NCI-H1417 (cell line): ENCODE measurements around the gene OXSR1.
"Not testable (repeated sequence)": the region's sequence is repeated elsewhere in the genome, so short reads cannot be mapped to it uniquely, and the experiment has no call there.

ENCODE experiments used
- DNase-seq, 3 experiments: peaks; one replicate each; lab custom pipeline; 2025; lab: John Stamatoyannopoulos, UW

OXSR1 gene

DNA sequence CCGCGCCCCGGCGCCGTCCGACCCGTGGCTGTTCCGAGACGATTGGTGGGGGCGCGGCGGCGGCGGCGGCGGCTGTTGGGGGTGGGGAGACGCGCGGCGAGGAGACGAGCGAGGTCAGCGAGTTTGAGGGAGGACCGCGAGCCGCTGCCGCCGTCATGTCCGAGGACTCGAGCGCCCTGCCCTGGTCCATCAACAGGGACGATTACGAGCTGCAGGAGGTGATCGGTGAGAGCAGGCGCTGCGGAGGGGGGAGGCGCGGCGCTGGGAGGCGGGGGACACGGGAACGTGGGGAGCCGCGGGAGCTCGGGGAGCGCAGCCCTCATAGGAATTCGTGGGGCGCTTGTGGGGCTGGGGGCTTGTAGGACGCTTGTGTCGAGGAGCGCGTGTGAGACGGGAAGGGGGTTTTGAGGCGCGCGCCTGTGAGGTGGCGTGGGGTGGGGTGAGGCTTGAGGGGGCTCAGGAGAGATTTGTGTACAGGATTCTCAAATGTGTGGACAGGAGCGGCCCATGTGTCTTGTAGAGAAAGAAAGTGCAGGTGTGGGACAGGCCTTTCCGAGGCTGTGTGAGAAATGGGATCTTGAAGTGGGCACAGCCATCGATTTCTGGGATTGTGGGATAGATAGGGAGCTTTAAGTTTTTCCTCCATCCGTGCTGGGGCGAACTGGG lies 518 bp downstream of the OXSR1 start:
- DNase-seq, result peak in 1 of 3 experiments; percentile 58

DNA sequence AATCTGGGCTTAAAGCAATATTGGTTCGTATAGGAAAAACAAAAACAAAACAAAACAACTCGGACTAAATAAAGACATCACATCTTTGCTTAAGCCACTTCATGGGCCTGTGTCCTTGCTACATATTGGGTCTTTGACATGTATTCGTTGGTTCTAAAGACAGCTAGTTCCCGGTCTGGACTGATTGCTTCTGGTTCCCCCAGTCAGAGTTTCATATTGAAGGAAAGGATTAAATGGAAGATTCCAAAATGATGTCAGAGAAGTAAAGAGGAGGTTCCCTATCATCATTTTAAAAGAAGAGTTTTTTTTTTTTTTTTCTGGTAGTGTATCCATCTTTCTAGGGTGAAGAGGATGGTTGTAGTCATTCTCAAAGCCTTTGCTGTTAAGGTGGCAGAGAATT lies 2.3 kb downstream of the OXSR1 start:
- DNase-seq, result no peak

DNA sequence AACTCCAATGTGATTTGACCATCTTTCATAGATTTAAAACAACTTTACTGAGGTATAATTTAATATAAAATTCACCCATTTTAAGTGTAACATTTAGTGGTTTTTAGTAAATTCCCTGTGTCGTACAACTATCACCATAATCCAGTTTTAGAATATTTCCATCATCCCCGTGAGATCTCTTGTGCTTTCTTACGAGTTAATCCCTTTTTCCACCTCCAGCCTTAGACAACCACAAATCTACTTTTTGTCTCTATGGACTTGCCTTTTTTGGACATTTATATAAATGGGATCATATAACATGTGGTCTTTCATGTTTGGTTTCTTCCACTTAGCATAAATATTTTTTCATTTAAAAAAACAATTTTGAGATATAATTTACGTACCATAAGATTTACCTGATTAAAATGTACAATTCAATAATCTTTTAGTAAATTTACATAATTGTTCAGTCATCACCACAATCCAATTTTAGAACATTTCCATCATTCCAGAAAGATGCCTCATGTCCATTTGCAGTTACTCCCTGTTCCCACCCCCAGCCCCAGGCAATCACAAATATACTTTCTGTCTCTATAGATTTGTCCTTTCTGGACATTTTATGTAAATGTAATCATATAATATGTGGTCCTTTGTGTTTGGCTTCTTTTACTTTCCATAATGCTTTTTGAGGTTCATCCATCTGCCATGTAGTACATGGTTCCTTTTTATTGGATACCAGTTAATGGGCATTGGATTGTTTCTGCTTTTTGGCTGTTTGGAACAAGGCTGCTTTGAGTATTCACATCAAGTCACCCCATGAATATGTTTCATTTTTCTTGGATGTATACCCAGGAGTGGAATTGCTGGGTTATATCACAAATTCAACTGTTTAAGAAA lies 3.1 kb downstream of the OXSR1 start:
- DNase-seq, result no peak

DNA sequence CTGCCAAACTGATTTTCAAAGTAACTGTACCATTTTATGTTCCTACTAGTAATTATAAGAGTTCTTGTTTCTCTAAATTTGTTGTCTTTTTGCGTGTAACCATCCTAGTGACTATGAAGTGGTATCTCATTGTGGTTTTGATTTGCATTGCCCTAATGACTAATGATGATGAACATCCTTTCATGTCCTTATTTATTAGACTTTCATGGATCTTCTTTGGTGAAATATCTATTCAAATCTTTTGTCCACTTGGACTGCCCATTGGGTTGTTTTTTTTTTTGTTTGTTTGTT lies 3.6 kb downstream of the OXSR1 start:
- DNase-seq, result no peak

DNA sequence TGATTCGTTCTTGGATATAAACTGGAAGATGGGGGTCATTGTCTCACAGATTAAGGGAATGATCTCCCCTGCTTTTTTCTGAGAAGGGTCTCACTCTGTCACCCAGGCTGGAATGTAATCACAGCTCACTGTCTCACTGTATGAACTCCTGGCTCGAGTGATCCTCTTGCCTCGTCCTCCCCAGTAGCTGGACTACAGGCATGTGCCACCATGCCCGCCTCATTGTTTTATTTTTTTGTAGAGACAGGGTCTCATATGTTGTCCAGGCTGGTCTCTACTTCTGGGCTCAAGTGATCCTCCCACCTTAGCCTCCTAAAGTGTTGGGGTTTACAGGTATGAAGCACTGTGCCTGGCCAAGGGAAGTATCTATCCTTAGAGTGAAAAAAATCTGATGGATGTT lies 5.4 kb downstream of the OXSR1 start:
- DNase-seq, result no peak

DNA sequence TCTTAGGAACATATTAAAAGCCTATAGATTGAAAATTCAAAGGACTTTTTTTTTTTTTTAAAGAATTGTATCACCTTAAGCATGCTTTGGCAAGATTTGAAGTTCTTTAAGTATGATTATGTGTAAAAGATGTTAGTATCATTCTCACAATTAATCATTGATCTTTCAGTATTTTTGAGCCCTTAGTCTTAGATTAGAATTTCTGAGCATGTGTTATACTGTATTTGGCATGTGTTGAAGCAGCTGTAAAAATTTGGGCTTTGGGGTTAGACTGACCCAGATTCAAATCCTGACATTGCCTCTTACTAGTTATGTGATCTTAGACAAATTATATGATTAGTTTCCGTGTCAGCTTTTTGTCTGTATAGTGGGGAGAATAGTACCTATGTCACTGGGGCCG lies 6.3 kb downstream of the OXSR1 start:
- no peak for DNase-seq

DNA sequence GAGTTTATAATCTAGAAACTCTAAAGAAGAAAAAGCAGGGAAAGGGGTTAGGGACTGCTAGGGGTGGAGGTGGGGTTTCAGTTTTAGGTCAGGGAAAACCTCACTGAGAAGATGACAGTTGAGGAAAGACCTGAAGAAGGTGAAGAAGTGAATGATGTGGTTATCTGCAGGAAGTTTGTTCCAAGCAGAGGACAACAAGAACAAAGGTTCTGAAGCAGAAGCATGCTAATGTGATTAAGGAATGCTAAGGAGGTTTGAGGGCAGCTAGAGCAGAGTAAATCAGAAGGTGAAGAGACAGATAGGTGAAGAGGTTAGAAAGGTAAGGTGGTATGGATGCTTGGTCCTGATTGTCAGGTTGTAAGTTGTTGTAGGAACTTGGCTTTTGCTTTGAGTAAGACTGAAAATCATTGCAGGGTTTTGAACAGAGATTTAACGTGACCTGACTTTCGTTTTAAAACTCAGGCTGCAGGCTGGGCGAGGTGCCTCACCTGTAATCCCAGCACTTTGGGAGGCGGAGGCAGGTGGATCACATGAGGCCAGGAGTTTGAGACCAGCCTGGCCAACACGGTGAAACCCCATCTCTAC lies 8.6 kb downstream of the OXSR1 start:
- no peak for DNase-seq

DNA sequence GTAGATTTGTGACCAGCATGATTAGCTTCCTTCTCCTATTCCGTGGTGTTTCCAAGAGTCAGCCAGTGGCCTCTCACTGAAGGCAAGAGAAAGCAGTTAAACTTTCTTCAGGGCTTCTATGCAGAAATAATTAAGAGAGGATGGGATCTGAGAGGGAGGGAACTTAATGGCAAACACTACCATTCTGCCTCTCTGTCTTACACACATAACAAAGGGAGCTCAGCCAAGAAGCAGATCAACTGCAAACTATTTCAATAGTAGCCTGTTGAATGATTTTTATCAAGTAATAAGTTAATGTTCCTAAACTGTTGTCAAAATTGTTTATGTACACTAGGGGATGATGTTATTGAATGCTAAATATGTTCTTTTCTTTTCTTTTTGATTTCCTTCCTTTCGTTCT lies 11.8 kb downstream of the OXSR1 start:
- no peak for DNase-seq

DNA sequence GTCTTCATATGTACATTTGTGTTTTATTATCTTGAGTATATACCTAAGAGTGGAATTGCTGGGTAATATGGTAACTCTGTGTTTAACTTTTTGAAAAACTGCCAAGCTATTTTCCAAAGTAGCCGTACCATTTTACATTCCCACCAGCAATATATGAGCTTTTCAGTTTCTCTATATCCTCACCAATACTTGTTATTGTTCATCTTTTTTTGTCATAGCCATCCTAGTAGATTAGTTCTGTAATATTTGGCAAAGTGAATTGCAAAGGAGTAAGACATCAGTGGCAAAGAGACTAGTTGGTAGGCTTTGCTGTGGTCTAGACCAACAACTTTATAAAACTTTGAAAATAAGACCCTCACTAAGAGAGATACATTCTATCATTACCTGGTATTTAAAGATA lies 21.4 kb downstream of the OXSR1 start:
- DNase-seq, result no peak

DNA sequence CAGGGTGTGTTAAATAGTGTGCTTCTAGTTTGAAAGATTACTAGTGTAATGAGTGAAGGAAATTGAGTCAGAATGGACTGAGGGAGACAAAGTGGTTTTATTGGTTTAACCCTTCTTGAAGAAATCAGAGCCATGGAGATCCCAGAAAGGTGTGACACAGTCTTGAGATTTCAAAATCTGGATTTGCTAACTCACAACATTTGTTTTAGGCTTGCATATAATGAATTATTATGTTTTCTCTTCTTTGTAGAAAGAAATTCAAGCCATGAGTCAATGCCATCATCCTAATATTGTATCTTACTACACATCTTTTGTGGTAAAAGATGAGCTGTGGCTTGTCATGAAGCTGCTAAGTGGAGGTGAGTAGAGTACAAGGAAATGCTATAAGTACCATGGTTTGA lies 25.1 kb downstream of the OXSR1 start:
- DNase-seq, result no peak

DNA sequence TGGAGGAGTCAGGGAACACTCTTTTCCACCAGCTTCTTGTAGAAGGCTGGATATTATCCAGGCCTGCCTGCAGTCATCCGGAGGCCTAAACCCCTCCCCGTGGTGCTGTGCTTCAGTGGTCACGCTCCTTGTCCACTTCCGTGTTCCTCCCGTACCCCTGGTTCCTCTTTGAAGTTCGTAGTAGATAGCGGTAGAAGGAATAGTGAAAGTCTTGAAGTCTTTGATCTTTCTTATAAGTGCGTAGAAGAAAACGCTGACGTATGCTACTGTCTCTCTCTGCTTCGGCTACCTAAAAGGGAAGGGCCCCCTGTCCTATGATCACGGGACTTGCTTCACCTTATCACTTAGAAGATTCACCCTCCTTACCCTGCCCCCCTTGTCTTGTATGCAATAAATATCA lies 37.6 kb downstream of the OXSR1 start:
- DNase-seq, result not testable (repeated sequence)

DNA sequence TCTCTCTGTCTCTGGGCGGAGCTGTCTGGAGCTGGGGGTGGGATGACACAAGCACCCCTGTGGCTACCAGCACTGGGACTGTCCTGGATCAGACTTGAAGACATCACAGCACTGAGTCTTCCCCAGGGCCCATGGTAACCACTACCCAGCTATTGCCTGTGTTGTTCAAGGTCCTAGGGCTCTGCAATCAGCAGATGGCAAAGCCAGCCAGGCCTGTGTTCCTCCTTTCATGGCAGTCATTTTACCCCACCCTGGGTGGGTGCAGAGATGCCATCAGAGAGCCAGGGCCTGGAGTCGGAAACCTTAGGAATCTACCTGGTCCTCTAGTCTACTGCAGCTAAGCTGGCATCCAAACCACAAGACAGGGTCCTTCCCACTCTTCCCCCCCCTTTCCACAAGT lies 38.4 kb downstream of the OXSR1 start:
- DNase-seq, result no peak

DNA sequence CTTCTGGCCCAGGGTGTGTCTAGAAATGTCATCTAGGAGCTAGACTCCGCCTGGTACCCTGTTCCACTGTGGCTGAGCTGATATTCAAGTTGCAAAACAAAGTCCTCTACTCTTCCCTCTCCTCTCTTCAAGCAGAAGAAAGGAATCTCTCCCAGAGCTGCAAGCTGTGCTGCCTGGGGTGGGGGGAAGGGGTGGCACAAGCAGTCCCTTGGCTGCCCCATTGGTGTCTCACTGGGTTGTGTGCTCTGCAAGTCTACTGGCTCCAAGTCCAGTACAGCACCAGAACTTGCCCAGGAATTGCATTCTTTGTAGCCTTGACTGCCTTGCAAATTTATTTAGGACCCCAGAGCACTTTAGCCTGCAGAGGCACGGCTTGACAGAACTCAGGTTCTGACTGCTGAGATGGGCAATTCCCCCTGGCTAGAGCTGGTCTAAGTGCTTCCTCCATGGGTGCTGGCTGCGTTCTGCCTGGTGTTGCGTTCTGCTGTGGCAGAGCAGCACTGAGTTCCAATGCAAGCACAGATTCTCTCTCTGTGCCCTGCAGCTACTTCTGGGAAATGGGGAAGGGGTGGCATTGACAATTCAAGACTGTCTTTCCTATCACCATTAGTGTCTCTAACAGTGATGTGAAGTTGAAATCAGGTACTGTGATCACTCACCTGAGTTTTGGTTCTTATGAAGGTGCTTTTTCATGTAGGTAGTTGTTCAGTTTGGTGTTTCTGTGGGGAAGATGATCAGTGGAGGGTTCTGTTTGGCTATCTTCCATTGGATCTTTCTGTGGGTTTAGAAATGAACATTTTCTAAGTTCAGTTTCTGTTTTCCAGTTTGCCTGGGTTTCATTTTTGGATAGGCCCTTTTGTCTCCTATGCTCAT lies 39.5 kb downstream of the OXSR1 start:
- DNase-seq, result no peak

DNA sequence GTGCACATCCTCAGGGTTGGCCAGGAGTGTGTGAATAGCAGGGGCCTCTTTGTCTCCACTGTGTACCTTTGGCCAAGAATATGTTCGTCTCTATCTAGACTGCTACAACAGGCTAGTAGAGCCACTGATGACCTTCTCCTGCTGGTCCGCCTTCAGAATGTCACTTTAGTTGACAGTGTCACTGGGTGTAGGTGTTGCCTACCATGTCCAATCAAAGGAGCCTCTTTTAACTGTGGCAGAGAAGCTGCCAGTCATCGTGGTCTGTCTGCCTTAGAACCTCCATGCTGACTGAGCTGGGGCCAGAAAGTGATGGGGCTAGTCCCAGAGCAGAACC lies 40.1 kb downstream of the OXSR1 start:
- no peak for DNase-seq

DNA sequence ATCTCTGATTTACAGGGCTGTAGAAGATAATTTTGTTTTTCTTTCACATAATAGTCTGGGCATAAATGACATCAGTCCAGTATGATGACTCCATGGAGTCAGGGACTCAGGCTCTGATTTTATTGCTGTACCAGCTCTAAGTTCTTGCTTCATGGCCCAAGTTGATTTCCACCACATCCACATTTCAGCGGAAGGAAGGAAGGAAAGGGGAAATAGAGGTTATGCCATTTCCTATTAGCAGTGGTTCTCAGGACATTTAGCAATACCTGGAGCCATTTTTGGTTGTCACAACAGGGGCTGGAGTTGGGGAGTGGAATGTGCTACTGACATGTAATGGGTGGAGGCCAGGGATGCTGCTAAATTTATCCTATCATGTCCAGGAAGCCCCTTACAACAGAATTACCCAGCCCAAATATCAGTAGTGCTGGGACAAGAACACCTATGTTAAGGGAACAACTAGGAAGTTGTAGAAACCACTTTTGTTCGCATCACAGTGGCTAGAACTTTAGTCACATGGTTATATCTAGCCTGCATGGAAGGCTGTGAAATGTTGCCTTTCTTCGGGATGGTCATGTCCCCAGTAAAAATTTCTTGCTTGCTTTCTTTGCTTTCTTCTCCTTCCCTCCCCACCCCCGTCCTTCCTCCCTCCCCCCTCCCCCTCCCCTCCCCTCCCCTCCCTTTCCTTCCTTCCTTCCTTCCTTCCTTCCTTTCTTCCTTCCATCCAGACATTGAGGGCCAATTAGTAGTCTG lies 42.1 kb downstream of the OXSR1 start:
- DNase-seq, result no peak

DNA sequence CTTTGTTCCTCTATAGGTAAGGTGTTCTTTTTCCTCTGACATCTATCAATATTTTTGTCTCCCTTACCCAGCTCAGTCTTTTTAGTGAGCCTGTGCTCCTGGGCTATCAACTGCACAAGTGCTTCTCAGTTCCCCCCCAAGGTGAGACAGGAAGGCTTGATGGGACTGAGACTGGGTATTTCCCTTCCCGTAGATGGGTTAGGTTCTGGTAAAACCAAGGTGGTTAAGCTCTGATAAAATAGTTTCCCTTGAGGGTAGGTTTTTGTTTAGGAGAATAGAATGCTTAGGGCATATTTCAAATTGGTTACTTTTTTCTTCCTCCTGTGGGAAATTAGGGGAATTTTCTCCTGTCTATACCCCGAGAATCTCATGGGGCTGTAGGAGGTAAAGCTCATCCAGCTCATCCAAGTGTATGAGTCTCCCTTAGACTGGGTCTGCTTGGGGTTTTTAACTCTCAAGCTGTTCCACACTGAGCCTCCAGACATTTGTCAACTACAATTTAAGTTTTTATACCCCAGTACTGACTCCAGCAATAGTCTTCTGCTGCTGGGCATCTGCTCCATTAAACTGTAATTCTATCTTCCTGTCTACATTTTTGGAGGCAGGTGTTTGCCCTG lies 44.9 kb downstream of the OXSR1 start:
- DNase-seq, result no peak

DNA sequence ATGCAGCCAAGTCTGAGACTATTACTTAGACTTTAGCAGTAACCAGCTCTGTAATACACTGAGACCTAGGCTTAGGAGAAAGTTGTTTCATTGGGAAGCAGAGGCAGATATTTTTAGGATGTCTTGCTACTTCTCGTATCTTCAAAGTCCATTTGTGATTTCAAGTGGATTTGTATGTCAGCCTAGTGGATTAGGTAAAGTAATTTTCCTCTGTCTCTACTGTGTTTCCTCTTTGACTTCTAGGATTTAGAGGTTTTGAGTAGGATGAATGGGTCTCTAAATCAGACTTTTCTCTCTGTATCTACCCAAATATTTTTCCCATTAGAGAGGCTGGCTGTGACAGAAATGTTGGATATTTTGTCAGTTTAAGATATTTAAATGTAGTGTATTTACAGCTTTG lies 46.8 kb downstream of the OXSR1 start:
- DNase-seq, result no peak

DNA sequence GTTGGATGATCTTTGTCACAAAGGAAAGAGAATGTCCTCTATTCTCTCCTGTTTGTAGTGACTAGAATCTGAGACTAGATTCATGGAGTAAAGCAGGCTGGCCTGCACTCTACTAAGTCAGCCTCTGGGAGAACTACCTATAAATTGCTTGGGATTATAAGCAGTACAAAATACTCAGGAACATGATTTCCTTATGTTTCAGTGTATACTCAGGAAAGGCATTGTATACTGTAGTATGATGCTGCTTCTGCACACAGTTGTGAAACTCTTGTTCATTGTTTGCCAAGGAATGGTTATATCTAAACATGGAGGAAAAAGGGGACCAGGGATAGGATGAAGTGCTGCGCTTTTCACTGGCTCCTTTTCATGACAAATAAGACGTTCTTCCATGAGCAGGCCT lies 49.2 kb downstream of the OXSR1 start:
- no peak for DNase-seq

DNA sequence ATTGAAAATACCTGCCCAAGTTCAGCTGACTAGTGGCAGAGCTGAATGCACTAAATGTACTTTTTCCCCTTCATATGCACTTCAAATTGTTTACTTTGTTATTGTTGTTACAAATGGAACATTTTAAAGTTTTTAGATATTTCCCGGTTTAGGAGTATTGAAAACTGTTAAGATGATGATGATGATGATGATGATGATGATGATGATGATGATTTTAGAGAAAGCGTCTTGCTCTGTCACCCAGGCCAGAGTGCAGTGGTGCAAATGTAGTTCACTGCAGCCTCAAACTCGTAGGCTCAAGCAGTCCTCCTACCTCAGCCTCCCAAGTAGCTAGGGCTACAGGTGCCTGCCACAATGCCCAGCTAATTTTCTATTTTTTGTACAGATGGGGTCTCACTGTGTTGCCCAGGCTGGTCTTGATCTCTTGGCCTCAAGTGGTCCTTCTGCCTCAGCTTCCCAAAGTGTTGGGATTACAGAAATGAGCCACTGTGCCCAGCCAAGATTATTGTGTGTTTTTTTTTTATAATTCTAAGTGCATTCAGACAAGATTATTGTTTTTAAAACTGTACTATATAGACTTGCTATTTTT lies 54.4 kb downstream of the OXSR1 start:
- no peak for DNase-seq

DNA sequence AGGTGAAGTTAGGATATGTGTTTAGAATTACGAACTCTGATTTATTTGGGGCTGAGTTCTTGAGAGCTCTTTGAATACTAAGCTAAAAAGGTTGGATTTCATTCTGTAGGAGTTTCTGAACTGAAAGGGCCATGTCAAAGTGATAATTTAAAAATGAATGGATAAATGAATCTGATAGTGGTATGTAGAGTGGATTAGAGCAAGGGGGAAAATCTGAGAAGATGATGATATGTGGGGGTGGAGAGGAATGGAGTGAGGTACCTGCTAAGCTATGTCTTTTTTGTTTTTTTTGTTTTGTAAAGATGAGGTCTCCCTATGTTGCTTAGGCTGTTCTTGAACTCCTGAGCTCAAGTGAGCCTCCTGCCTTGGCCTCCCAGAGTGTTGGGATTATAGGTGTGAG lies 55.7 kb downstream of the OXSR1 start:
- DNase-seq, result no peak

DNA sequence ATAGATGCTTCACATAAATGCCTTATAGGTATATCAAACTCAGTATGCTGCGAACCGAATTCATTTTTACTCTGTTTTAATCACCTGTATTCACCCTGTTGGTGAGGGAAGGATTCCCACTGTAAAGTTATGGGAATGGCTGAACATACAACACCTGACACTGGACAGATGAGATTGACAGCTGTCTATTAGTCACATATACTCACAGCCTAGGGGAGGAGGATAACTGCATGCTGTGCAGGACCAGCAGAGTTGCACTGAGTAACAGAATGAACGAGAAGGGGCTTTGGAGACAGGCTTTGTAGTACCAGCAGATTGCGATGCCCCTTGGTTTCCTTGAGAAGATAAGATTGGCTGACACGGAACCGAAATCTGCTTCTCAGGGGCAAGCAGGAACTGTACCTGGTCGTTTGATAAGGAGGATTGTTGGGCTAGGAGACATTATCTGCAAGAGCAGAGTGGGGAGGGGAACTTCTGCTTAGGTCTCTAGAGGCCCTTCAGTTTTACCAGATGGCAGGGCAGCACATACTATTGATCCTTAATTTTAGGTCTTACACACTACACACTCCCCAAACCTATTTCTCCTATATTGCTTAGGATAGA lies 56.8 kb downstream of the OXSR1 start:
- no peak for DNase-seq
